CD4-positive, alpha-beta T cell treated with Interleukin-6 for 4 hours (primary cell): Measurements from ENCODE around the gene NR1H2.
"Not testable (repeated sequence)": the region's sequence is repeated elsewhere in the genome, so short reads cannot be mapped to it uniquely, and the experiment has no call there.

ENCODE experiments used
- DNase-seq: peaks from one replicate; pipeline ENCODE4 v3.0.0-alpha.2; 2020; ENCODE audit warnings: mixed read lengths

The NR1H2 gene

DNA sequence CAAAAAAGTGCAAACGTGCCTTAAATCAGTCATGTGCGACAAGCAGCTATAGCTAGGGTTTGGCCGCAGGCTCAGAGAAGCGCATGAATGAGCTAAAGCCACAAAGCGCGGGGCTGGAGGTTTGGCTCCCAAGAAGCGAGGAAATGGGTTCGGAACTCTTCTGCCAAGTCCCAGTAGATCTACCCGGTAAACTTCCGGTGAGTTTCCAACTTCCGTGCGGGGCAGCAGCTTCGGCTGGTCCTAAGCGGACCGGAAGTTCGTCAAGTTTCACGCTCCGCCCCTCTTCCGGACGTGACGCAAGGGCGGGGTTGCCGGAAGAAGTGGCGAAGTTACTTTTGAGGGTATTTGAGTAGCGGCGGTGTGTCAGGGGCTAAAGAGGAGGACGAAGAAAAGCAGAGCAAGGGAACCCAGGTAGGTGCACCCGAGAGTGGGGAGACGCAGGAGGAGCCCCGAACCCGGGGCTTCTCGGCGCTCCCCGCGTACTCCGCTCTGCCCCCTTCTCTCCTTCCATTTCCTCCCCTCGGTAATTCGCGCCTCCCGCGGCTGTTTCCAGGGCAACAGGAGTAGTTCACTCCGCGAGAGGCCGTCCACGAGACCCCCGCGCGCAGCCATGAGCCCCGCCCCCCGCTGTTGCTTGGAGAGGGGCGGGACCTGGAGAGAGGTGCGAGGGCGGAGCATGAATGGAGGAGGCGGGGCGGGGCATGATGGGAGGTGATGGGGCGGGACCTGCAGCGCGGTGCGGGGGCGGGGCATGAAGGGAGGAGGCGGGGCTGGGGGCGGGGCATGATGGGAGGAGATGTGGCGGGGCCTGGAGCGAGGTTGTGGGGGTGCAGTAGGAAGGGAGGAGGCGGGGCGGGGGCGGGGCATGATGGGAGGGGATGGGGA, at the start of gene NR1H2:
NR1H2 (plus strand) TSS at position 292 of the 885 bp plus-strand sequence. CDS start 1,149 bp downstream, outside the sequence.
- DNase-seq, result peak; percentile 95

DNA sequence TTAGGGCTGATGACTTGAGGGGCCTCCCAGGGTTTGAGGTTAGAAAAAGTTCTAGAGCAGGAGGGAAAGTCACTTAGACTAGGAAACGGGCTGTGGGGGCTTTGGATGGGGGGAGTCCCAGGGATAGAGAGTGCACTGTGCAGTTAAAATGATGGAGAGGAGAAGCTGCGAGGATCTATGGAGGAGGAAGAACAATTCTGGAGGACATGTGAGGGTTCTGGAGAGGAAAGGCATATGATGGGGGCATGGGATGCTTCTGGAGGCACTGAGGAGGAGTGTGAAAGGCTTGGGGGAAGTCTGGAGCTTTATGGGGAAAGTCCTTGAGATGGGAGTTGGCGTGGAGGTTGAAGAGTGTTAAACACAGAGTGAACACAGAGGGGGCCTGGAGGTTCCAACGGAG, 49.2 kb upstream of the NR1H2 start:
- DNase-seq, result no peak

DNA sequence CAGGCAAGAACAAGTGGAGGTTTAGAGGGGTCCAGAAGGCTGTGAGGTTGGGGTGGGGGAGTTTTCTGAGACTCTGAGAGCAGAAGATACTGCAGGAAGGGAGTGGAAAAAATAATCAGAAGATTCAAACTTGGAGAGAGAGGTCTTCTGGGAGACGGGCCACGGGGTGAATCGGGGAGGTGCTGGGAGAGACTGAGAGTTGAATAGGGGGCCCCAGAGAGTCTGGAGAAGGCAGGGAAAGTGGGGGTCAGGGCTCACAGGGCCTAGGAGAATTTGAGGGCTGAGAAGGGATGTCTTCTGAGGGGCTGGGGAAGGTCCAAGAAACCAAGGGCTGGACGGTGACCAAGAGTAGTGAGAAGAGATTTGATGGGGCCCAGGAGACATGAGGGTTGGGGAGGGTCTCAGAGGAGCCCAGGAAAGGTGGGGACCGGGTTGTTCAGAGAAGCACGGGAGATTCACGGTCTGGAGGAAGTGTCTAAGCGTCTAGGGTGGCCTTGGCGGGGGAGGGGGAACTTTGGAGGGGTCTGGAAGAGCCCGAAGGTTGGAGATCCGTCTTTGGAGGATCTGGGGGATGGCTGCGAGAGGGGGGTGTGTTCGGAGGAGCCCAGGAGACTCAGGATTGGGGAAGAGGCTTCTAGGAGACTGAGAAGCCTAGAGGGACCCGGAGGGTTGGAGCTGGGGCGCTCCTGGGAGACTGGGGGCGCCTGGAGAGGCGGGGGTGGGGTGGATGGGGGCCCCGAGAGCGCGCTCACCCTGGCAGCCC, 48.6 kb upstream of the NR1H2 start:
- no peak for DNase-seq

DNA sequence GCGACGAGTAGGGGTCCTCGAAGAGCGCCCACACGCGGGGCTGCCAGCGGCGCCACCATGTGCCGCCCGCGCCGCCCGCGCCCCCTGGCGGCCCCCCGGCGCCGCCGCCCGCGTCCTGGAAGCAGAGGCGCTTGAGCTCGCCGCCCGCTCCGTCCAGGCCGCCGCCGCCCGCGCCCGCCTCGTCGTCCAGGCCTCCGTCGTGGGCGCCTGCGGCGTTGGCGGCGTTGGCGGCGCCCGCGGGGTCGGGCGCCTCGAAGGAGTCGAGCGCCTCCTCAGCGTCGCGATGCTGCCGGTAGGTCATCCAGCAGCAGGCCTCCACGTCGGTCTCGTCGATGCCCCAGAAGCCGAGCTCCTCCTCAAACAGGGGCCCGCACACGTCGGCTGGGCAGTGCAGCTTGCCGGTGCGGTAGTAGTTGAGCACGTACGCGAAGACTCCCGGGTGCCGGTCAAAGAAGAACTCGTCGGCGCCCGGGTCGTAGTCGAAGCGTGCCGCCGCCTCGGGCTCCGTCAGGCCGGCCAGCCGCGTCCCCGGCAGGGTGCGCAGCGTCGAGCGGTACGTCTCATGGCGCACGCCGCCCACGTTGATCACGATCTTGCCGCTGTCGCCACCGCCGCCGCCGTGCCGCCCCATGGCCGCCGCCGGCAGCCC, 47.9 kb upstream of the NR1H2 start:
- peak; percentile 11 for DNase-seq

DNA sequence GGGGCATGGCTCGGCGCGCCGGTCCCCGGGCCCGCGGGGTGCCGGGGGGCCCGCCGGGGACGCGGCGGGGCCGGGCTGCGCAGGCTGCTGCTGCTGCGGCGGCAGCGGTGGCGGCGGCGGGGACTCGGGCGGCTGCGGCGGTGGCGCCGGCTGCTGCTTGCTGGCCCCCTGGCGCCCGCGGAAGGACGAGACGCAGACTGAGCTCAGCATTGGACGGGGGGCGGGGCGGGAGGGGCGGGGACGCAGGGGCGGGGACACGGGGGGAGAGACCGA, 47.4 kb upstream of the NR1H2 start:
- DNase-seq, result no peak

DNA sequence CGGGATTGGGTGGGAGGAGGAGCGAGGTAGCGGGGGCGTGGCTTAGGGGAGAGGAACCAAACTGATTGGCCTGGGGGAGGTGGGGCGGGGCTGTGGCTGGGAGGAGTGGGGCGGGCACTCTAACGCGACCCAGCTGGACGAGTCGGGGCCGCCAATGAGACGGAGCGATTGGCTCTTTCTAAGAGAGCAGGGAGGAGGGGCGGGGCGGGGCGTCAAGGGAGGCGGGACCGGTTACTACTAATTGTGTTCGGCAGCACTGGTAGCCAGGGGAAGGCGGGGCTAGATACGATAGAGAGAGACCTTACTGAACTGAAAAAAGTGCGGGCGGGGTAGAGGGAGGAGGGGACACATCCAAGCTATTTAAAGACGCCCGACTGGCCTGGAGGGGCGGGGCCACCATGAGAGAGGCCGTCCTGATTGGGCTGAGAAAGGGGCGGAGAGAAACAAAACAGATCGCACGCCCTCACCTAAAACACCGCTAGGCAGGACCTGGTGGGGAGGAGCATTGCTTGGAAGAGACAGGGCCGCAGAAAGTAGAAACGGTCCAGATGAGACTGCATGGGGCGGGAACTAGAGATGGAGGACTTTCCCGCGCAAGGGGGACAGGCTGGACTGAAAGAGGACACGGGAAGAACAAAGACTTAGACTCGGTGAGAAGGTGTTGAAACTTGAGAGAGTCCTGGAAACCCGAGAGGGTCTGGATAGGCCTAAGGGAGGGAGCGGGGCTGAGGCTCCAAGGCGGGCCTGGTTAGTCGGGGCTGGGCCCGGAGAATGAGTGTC, 46.9 kb upstream of the NR1H2 start, which contains the start of gene KCNC3:
KCNC3 (minus strand) TSS at position 232 of the 780 bp plus-strand sequence. CDS start 295 bp downstream, outside the sequence.
- peak; percentile 86 for DNase-seq

DNA sequence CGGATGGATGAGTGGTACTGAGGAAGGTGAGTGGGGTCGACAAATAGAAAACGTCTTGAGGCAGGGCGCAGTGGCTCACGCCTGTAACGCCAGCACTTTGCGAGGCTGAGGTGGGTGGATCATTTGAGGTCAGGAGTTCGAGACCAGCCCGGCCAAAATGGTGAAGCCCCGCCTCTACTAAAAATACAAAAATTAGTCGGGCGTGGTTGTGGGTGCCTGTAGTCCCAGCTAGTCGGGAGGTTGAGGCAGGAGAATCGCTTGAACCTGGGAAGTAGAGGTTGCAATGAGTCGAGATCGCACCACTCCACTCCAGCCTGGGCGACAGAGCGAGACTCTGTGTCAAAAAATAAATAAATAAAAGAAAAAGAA, 46.3 kb upstream of the NR1H2 start:
- not testable (repeated sequence) for DNase-seq

DNA sequence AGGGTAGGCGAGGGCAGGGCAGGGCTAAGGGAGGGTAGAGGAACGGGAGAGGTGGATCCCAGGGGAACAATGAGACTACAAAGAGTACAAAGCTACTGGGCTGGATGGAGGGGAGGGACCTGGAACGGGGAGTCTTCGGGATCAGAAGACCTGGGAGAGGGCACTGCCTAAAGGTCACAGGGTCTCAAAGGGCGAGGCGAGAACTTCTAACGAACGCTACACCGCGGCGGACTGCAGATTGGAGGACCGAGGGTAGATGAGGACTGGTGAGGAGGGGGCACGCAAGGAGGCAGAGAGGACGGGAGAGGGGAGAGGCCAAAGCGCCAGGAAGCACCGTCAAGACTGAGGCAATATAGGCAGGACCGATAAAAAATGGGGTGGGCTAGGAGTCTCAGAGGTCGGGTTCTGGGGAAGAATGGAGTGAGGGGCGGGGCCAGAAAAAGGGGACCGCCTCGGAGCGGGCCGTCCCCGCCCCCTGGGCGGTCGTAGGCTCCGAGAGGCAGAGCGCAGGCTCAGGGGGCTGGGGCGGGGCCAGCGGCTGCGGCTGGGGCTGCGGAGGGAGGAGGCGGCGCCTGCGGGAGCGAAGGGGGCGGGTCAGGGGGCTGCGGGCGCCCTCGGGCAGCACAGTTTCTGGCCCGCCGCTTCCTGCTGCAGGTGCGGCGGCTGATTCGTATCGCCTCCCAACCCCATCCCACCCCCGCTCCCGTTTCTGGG, 45.7 kb upstream of the NR1H2 start:
- DNase-seq, result peak; percentile 74

DNA sequence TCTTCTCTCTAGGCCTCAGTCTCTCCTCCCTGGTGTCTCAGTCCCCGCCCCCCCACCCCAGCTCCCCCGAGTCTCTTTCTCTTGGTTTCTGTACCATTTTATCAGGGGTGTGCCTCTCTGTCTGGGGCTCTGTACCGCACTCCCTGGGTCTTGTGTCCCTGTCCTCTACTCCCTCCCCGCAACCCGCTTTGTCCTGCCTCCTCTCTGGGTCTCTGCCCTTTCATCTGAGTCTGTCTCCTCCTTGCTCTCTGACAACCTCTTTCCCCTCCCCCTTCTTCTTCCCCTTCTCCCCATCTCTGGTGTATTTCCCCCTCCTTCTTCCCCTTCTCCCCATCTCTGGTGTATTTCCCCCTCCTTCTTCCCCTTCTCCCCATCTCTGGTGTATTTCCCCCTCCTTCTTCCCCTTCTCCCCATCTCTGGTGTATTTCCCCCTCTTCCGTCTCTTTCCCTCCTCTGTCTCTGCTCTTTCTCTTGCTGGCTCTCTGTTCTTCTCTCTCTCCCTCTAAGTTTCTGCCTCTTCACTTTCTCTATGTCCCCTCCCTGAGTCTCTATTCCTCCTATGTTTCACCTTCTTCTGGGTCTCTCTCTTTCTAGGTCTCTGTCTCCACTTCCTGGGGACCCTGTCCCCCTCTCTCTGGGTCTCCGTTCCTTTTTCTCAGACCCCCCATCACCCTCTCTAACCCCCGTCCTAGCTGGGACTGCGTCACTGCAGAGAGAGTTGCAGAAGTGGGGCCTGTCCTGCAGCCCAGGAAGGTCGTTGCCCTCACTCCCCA, 44.9 kb upstream of the NR1H2 start:
- peak; percentile 4 for DNase-seq

DNA sequence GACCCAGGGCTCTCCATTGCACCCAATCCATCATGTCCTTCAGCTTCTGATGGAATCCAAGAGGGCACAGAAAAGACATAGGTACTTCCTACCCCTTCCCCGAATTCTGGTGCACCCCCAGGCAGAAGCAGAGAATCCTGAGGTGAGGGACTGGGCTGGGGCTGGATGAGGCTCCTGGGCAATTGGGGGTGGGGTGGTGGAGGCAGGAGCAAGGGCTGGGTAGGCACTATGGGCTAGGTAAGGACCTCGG, 44.3 kb upstream of the NR1H2 start:
- DNase-seq, result no peak

DNA sequence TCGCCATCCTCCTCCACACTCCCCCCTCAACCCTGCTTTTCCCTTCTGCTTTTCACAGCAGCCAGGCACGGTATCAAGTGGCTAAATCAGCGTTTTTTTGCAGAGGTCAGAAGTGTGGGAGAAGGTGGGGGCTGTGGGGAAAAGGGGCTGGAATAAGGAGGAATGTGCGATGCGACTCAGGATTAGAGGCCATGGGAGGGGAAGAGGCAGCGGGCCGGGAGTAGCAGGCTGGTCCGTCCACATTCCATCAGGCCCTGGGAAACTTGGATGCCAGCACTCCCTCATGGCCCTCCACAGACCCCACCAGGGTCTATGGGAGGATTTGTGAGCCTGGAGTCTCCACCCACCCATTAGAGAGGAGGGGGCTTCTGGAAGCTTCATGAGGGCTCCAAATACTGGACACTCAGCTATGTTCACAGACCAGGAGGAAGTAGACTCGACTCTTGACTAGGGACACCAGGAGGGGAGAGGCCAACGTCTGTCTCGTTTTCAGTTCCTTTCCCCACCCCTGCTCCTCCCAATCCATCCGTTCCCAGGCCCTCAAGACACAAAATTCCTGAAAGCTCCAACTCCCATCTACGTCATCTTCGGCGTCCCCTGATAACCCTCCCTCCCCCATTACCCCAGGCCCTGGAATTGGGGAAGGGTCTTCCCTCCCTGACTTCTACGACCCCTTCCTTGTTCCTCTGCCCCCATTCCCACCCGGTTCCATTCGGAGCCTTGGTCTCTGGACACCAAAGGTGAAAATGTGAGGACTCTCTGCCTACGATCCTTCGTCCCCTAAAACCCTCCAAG, 43.8 kb upstream of the NR1H2 start:
- DNase-seq, result no peak

DNA sequence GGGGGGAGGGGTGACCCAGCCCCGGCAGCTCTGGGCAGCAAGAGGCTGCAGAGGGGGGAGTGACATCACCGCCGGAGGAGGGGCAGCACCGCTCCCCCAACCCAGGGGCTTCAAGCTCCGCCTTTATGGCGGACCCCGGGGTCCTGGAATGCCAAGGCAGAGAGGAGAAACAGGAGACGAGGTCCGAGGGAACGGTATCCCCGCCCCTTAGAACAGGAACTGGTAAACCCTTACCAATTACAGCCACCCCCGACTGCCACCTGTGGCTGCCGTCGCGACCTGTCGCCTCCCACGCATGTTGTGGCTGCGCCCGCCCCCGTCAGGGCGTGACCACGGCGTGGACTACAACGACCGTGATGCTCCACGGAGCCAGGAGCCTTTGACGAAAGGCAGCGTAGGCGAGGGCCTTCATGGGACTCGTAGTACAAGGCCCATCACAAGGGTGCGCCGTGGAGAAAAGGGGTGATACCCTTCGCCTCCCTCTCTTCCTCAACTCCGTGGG, 43.0 kb upstream of the NR1H2 start:
- DNase-seq, result peak; percentile 88

DNA sequence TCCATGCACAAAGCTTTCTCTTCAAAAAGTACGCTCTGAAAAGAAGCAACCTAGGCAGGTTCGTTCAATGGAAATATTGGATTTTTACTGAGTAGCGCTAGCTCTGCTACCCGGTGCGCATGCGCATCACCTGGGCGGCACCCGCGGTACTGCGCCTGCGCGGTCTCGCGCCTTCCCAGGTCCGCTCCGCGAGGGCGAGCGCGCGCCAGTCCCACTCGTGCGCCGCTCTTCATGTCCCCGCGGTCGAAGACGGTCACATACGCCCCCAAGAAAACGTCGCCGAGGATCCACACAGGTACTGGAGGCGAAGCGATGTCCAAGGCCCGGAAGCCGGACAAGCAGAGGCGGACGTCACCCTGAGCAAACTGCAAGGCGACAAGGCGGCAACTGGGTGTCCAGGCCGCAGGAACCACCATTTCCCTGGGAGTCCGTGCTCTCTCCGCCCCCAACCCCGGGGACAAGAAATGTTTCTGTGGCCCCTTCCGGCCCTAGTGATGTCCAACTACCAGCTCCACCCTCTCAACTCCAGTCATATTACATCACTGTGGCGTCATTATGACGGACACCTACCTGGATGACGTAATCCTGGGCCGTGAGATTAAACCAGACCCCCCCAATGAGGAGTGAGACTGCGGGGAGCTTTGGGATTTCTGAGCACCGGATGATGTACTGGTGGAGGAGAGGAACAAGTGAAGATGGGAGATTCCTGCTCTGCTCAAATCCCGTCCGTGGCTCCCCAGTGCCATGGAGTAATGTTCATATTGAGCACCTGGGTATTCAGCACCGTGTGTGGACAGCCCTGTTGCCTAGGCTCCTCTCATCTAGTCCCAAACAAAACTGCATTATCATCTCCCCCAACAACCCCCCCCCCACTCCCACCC, 42.3 kb upstream of the NR1H2 start:
- peak; percentile 83 for DNase-seq

DNA sequence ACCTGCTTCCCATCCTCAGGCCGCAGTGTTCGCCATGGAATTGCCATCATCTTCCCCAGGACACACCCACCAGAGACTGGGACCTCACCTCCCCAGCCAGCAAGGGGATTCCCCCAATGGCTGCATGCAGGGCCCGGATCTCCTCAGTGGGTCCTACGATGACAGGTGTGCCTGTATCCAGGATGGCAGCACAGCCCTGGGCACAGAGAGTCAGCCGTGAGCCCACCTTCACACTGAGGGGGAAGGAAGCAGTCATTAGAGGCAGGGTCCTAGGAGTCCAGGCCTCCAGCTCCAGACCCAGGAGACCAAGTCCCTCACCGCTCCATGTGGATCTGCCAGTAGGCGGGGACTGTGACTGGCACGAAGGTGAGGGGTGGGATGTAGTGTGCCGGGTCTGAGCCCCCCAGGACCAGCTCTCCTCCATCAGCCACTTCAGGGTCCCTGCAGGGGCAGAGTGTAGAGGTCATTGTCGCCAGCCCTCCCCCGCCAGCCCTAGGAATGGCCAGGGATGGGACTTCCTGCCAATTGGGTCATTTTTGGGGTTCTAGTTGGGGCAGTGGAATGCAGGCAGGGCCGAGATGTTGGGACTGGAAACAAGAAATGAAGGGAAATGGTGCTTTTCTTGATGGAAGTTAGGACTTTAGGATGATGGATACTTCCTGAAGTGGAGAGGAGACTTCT, 41.4 kb upstream of the NR1H2 start:
- DNase-seq, result no peak

DNA sequence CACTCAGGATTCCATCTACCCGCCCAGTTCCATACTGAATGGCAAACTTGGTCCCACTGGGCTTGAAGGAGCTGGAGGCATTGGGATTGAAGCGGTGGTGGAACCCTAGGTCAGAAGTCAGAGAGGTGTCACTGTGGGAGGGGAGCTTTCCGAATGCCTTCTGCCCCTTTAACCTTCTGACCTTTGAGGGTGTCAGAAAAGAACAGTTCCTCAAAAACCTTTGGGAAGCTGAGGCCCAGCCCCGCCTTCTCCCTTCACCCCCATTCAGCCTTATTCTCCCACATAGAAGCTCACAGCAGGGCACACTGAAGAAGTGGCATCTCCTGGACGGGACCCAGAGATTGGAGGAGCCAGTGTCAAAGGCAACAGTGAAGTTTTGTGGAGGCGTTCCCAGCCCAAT, 39.2 kb upstream of the NR1H2 start:
- not testable (repeated sequence) for DNase-seq

DNA sequence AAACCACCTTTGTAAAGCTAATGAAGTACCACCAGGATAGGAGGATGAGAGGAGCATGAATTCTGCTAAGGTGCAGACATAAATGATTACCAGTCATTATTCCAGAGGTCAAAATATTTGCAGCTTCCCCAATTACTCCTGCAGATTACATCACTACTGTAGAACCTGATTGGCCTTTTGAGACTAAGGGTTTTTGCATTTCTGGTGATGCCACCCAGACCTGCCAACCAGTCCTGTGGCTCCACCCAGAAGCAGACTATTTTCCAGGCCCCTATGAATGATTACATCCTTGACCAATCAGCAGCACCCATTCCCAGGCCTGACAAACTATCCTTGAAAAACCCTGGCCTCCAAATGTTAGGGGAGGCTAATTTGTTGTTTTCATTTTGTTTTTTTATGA, 35.9 kb upstream of the NR1H2 start:
- DNase-seq, result no peak

DNA sequence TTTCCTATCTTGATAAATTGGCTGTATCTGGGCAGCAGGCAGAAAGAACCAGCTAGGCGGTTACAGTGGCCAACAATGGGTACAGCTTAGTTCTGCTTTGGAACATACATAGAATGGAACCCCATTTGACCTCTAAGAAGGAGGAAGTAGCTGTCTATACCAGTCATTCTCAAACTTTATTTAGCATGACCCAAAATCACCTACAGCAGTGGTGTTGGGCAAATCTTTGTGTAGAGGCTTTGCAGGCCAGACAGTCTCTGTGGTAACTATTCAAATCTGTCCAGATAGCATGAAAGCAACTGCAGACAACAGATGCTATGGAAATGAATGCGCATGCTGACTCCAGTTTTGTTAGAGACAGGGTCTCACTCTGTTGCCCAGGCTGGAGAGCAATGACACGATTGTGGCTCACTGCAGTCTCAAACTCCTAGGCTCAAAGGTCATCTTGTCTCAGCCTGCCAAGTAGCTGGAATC, 35.1 kb upstream of the NR1H2 start:
- DNase-seq, result no peak

DNA sequence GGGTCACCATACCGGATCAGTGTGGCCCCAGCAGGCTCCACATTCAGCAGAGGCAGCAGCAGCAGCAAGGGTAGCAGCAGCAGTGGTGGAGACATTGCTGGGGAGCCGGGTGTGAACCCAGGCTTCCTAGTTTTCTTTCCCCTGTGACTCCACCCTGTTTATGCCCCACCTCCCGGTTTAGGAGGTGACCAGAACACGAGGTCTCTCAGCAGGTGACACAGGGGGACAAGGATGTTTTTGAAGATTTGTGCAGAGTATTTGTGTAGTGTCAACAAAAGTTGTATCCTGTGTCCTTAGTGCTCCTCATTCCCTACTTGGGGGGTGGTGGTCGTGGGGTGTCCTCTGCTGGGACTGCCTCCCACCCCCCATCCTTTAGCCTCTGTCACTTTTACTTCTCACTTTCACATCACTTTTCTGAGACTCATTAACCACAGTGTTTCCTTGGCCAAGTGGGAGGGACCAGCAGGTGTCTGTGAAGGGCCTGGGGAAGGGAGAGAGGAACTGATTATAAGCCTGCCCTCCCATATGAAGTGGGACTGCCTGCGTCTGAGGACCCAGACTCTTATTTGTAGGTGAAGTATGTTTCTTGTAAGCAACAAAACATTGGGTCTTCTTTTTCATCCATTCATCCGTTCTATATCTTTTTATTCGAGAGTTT, 31.5 kb upstream of the NR1H2 start:
- DNase-seq, result no peak
